ENCODE measurements around the gene PLN.

The PLN gene

DNA sequence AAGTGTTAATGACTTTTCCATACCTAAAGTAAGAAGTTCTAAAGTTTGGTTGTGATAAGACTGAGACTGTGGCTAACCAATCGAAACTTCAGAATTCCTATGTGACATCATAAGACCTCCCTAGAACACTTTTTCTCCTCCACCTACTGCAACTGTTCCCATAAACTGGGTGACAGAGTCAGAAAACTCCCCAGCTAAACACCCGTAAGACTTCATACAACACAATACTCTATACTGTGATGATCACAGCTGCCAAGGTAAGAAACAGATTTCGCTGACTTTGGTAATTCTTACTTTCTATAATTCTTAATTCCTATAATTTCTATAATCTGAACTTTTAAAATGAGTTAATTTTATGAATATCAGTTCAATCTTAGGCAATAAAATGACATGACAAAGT is at the start of gene PLN:
Gene PLN, plus strand, starts transcription at position 161 of the 400 bp plus-strand sequence. CDS start 10,626 bp downstream, outside the sequence.
- TF ChIP-seq, protein P1, sequence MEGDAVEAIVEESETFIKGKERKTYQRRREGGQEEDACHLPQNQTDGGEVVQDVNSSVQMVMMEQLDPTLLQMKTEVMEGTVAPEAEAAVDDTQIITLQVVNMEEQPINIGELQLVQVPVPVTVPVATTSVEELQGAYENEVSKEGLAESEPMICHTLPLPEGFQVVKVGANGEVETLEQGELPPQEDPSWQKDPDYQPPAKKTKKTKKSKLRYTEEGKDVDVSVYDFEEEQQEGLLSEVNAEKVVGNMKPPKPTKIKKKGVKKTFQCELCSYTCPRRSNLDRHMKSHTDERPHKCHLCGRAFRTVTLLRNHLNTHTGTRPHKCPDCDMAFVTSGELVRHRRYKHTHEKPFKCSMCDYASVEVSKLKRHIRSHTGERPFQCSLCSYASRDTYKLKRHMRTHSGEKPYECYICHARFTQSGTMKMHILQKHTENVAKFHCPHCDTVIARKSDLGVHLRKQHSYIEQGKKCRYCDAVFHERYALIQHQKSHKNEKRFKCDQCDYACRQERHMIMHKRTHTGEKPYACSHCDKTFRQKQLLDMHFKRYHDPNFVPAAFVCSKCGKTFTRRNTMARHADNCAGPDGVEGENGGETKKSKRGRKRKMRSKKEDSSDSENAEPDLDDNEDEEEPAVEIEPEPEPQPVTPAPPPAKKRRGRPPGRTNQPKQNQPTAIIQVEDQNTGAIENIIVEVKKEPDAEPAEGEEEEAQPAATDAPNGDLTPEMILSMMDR (IDR thresholded peaks at IDR 0.05; ENCODE audit: low read depth, low read length, missing control alignments): no peak
- no peak within 1 kb of the TSS for H3K4me3 ChIP-seq (ENCODE audit: low read depth, low read length)
- DNase-seq (ENCODE audit: low read depth): no peak

DNA sequence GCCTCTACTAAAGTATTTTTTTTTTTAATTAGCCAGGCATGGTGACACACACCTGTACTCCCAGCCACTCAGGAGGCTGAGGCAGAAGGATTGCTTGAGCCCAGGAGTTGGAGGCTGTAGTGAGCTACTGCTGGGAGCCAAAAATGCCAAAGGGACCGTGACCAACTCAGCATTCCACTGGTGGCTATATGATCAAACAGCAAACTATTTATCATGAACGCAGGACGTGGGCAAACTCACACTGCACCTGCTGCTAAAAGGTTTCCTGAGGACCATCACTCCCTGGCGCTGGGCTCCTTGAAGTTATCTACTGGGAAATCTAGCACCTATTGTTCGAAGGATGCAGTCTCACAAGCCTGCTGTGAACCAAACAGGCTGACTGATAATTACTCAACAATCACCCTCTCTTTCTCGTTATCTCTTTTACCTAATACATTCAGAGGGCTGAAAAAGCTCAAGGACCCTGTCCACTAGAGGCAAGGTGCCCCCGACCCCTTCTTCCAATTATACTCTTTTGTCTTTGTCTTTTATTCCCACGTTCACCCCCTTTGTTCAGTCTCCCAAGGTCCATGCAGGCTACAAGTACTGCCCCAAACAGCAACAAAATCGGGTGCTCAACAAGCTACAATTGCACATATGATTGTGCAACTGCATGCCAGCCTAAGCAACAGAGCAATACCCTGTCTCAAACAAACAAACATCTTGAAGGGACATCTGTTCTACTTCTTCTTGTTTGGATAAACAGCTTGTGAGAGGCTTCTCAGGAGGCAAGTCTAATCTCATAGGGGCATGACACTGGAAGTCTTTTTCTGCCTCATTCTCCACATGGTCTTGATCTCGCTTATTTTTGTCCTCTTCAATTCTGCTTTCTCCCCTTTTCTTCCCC is 47.7 kb upstream of the PLN start:
- no peak for DNase-seq (ENCODE audit: low read depth)
- TF ChIP-seq, protein P1 (IDR thresholded peaks at IDR 0.05; ENCODE audit: low read depth, low read length, missing control alignments): no peak
- no peak overlapping the region for H3K4me3 ChIP-seq (ENCODE audit: low read depth, low read length)

DNA sequence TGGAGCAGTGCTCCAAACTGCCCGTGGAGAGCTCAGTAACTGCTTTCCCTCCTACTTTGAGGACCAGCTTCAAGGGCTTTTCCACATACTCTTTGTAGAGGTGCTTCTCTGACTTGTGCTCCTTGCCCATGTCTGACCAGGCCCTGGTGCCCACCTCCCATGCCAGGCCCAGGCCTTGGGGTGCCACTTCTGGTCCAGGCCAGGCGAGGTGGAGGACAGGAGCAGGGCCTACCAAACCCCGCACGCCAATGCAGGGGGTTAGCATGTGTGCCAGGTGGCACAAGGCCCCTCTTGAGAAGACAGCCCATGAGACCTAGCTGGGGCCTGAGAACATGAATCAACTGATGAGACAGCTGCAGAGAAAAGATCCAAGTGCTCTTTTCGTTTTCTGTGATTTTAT is 47.0 kb upstream of the PLN start:
- TF ChIP-seq, protein P1 (IDR thresholded peaks at IDR 0.05; ENCODE audit: low read depth, low read length, missing control alignments): no peak
- DNase-seq (ENCODE audit: low read depth): no peak
- no peak overlapping the region for H3K4me3 ChIP-seq (ENCODE audit: low read depth, low read length)

DNA sequence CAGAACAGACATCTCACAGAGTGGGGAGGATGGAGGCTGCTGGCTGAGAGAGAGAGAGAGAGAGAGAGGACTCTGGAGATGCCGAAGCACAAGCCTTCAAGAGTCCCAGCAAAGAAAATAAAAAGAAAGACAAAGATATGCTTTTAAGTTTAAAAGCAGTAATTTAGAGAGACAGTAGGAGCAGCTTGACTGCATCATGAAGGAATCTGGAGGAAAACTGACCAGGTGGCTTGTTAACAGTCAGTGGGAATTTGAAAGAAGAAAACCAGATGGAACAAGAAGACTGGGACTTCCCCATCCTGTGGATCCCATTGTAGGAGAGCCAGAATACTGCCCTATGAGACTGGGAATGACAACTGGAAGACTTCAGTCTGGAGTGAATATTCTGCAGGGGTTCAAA is 46.3 kb upstream of the PLN start:
- TF ChIP-seq, protein P1 (IDR thresholded peaks at IDR 0.05; ENCODE audit: low read depth, low read length, missing control alignments): no peak
- no peak for DNase-seq (ENCODE audit: low read depth)

GRCh38 chr6:118502169-118502568 is 45.9 kb upstream of the PLN start:
- H3K4me3 ChIP-seq (ENCODE audit: low read depth, low read length): no peak overlapping the region
- no peak for DNase-seq (ENCODE audit: low read depth)
- TF ChIP-seq, protein P1 (IDR thresholded peaks at IDR 0.05; ENCODE audit: low read depth, low read length, missing control alignments): no peak

More for the DNA sequence above, 46.3 kb upstream of the PLN start:
- H3K4me3 ChIP-seq (ENCODE audit: low read depth, low read length): no peak overlapping the region

- DNase-seq (ENCODE audit: low read depth): no peak
- TF ChIP-seq, protein P1 (IDR thresholded peaks at IDR 0.05; ENCODE audit: low read depth, low read length, missing control alignments): no peak
- H3K4me3 ChIP-seq (ENCODE audit: low read depth, low read length): no peak overlapping the region
Measured at GRCh38 chr6:118504611-118505010, 43.5 kb upstream of the PLN start.

GRCh38 chr6:118505656-118506055 is 42.4 kb upstream of the PLN start:
- no peak overlapping the region for H3K4me3 ChIP-seq (ENCODE audit: low read depth, low read length)
- no peak for DNase-seq (ENCODE audit: low read depth)

More at GRCh38 chr6:118505656-118506055, 42.4 kb upstream of the PLN start:
- TF ChIP-seq, protein P1 (IDR thresholded peaks at IDR 0.05; ENCODE audit: low read depth, low read length, missing control alignments): no peak

Data from GM12864 (cell line).